Activated B cell treated with CpG ODN at 0.5 μM for 24 hours (primary cell): ENCODE data around the gene COX7A2L. TPM values are rescaled to one million over a fixed set of nuclear protein-coding genes. Genes with fewer than 3 reads are reported as not detected.

Experiments used
- ATAC-seq: fragments of 200-7000 bp; cut with Tn5 transposase; one replicate; pipeline ENCODE4 v1.10.0; 2021; ENCODE audit warnings: low read depth, mild to moderate bottlenecking, moderate library complexity
- CTCF ChIA-PET: fragments of 350-600 bp; sonication (Branson Sonifier 250); formaldehyde crosslinking; loops from one replicate; lab custom pipeline; 2021; ENCODE audit warnings: antibody characterized with exemption; lab: Charles Lee
- POLR2A ChIA-PET: fragments of 350-600 bp; sonication (Branson Sonifier 250); formaldehyde crosslinking; loops from one replicate; lab custom pipeline; 2021; ENCODE audit warnings: antibody characterized with exemption; lab: Charles Lee
- DNase-seq: peaks from one replicate; pipeline ENCODE4 v3.0.0; 2022
- H3K27ac Mint-ChIP-seq: one replicate; pipeline ENCODE4 v1.8.0; 2020; ENCODE audit warnings: mixed read lengths
- H3K27me3 Mint-ChIP-seq: one replicate; pipeline ENCODE4 v1.8.0; 2021; ENCODE audit warnings: mixed read lengths
- H3K36me3 Mint-ChIP-seq: one replicate; pipeline ENCODE4 v1.8.0; 2021; ENCODE audit warnings: low read depth, mixed read lengths
- H3K4me1 Mint-ChIP-seq: one replicate; pipeline ENCODE4 v1.8.0; 2021; ENCODE audit warnings: mixed read lengths
- H3K4me3 Mint-ChIP-seq: one replicate; pipeline ENCODE4 v1.8.0; 2020; ENCODE audit warnings: mild to moderate bottlenecking, mixed read lengths
- H3K9me3 Mint-ChIP-seq: one replicate; pipeline ENCODE4 v1.8.0; 2020; ENCODE audit warnings: mixed read lengths
- intact Hi-C: fragments of 100-400 bp; cut with micrococcal nuclease; formaldehyde crosslinking; loops from one replicate; pipeline ENCODE4 v1.15.1; 2024
- total RNA-seq: library from RNA; stranded (reverse); gene quantifications from 2 replicates; pipeline ENCODE4 v1.2.3, GENCODE V29; 2022
- TF ChIP-seq, protein P1 (sequence below): fragments of 200-600 bp; IDR thresholded peaks from one replicate; pipeline ENCODE4 v1.8.0; 2022; ENCODE audit warnings: antibody characterized with exemption, mild to moderate bottlenecking

The COX7A2L gene
- total RNA-seq, 1 donor from 2014 or later: 84.2 TPM

DNA sequence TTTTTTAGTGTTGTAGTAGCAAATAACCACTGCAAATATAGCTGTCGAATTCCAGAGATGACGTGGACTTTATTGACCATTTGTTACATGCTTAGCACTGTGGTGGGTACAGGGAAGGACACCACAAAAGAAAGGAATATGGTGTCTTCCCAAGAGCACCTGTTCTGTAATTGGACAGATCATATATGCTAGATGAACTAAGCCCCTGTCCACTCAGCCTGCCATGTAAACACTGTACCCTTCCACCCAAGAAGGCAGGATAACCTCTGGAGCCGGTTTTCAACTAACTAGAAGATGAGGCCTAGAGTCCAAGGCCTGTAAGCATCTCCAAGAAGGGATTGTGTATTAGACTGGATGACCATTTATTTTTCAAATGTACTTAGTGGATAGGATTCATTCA is 44.1 kb downstream of the COX7A2L start:
- H3K27me3 Mint-ChIP-seq: no peaks in the 10 kb centered on the region
- DNase-seq: no peak
- ChIA-PET POLR2A (no interaction called here), CTCF (no interaction called here)
- no peaks in the 10 kb centered on the region for H3K4me1 Mint-ChIP-seq
- intact Hi-C loops: loop anchor here (5.0 kb wide), 1 partner anchor 35 kb away; no protein-coding TSS in a partner anchor
- peaks cover 70% of the 10 kb centered on the region for H3K36me3 Mint-ChIP-seq
- H3K9me3 Mint-ChIP-seq: no peaks in the 10 kb centered on the region
- TF ChIP-seq, protein P1, sequence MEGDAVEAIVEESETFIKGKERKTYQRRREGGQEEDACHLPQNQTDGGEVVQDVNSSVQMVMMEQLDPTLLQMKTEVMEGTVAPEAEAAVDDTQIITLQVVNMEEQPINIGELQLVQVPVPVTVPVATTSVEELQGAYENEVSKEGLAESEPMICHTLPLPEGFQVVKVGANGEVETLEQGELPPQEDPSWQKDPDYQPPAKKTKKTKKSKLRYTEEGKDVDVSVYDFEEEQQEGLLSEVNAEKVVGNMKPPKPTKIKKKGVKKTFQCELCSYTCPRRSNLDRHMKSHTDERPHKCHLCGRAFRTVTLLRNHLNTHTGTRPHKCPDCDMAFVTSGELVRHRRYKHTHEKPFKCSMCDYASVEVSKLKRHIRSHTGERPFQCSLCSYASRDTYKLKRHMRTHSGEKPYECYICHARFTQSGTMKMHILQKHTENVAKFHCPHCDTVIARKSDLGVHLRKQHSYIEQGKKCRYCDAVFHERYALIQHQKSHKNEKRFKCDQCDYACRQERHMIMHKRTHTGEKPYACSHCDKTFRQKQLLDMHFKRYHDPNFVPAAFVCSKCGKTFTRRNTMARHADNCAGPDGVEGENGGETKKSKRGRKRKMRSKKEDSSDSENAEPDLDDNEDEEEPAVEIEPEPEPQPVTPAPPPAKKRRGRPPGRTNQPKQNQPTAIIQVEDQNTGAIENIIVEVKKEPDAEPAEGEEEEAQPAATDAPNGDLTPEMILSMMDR: no peak
- H3K4me3 Mint-ChIP-seq: no peak overlapping the region
- no peak overlapping the region for H3K27ac Mint-ChIP-seq
- ATAC-seq: no peak

DNA sequence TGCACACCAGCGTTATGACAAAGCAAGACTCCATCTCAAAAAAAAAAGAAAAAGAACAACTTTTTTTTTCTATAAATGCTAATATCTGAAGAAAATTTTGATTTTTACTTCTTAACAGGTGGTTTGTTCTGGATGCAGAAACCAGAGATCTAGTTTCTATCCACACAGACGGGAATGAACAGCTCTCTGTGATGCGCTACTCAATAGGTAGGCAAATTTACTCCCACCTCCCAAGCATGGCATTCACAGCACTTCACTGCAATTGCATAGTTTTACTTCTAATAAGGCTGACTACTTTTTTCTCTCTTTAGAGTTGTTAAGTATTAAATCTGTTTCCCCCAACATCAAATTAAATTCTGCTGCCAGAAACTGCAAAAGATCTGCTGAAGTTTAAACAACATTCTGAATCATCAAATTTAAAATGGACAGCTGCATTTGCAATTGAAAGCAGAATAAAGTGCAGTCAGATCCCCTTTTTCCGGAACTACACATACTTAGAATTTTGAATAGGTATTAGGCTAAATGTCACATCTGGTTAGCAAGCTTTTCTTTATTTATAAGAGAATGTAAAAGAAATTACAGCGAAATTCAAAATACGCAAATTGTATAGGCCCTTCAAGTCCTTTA is 45.1 kb downstream of the COX7A2L start:
- H3K9me3 Mint-ChIP-seq: no peaks in the 10 kb centered on the region

DNA sequence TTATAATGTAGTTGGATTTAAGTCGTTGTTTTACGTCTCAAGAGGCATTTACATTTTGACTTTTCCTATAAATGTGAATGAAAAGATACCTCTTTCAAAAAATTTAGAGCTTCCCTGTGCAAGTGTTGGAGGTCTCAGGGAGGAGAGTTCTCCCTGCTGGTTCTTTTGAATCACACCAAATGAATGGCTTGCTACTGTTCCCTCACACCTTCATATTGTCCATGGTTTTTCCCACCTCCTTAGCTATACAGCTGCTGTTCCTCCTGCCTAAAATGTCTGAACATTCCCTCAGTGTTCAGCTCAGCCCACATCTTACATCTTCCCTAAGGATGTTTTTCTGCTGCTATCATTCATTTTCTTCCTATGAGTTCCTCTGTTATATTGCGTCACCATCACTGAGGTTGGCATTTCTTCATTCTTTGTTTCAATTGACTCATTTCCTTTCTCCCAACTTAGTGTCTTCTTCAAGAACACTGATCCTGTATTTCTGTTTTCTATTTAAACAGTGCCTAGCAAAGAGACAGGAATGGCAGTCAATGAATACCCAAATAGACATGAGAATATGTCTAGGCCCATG is 46.0 kb downstream of the COX7A2L start:
- ATAC-seq (no peak), DNase-seq (no peak)
- no peak overlapping the region for H3K4me3 Mint-ChIP-seq
- H3K36me3 Mint-ChIP-seq: peaks cover 63% of the 10 kb centered on the region
- H3K9me3 Mint-ChIP-seq: no peaks in the 10 kb centered on the region
- H3K27me3 Mint-ChIP-seq: no peaks in the 10 kb centered on the region
- CTCF ChIA-PET: interaction anchor here (1.5 kb wide), 1 partner anchor 223 kb away, joined by 3 read pairs; no protein-coding TSS in a partner anchor
- intact Hi-C loops: loop anchor here (2.0 to 5.0 kb wide), 2 partner anchors 14 to 33 kb away; no protein-coding TSS in a partner anchor
- POLR2A ChIA-PET: interaction anchor here (0.7 kb wide), 1 partner anchor 38 kb away, joined by 3 read pairs; no protein-coding TSS in a partner anchor
- H3K4me1 Mint-ChIP-seq: no peaks in the 10 kb centered on the region
- H3K27ac Mint-ChIP-seq: no peak overlapping the region
- TF ChIP-seq, protein P1: no peak

More for the DNA sequence above, 45.1 kb downstream of the COX7A2L start:
- ATAC-seq (no peak), DNase-seq (no peak)
- intact Hi-C loops: loop anchor here (2.0 to 5.0 kb wide), 2 partner anchors 15 to 34 kb away; no protein-coding TSS in a partner anchor
- H3K4me1 Mint-ChIP-seq: no peaks in the 10 kb centered on the region
- ChIA-PET CTCF (no interaction called here), POLR2A (no interaction called here)
- H3K4me3 Mint-ChIP-seq: no peak overlapping the region
- H3K27ac Mint-ChIP-seq: no peak overlapping the region
- TF ChIP-seq, protein P1: no peak
- peaks cover 66% of the 10 kb centered on the region for H3K36me3 Mint-ChIP-seq
- H3K27me3 Mint-ChIP-seq: no peaks in the 10 kb centered on the region

DNA sequence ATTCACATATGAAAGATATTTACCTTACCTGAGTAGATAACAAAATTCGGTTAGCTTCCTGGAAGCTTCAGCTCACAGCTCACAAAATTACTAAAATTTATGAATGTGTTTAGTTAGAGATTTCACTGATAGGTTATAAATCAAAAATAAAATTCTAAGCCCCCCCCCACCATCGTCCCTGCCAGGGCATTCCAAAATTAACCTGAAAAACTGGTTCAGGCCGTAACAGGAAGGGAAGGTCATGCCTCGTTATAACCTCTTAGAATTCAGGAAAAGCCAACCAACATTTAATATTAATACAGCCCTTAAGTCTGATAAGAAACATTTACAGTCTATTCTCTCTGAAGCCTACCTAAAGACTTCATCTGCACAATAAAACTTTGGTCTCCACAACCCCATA is 48.9 kb downstream of the COX7A2L start:
- Mint-ChIP-seq H3K4me3 (no peak overlapping the region), H3K27me3 (no peaks in the 10 kb centered on the region), H3K27ac (no peak overlapping the region), H3K36me3 (peaks cover 54% of the 10 kb centered on the region), H3K4me1 (no peaks in the 10 kb centered on the region), H3K9me3 (no peaks in the 10 kb centered on the region)
- no peak for ATAC-seq
- POLR2A ChIA-PET: no interaction called here
- DNase-seq: no peak
- CTCF ChIA-PET: no interaction called here
- TF ChIP-seq, protein P1: no peak
- intact Hi-C loops: no loop called here

DNA sequence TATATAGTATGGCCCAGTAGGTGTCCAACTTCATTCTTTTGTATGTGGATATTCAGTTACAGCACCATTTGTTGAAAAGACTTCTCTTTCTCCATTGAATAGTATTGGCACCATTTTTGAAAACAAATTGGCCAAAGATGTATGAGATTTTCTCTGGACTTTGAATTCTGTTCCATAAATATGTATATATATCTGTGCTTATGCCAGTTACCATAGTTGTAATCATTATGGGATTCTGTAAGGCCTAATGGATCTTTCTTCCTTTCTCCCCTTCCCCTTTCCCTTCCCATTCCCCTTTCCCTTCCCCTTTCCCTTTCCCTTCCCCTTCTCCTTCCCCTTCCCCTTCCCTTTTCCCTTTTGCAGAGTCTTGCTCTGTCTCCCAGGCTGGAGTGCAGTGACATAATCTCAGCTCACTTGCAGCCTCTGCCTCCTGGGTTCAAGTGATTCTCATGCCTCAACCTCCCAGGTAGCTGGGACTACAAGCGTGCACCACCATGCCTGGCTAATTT is 51.0 kb downstream of the COX7A2L start:
- no peaks in the 10 kb centered on the region for H3K4me1 Mint-ChIP-seq
- ATAC-seq (no peak), DNase-seq (no peak)
- H3K4me3 Mint-ChIP-seq: no peak overlapping the region
- no peaks in the 10 kb centered on the region for H3K9me3 Mint-ChIP-seq
- peaks cover 51% of the 10 kb centered on the region for H3K36me3 Mint-ChIP-seq
- H3K27me3 Mint-ChIP-seq: no peaks in the 10 kb centered on the region
- H3K27ac Mint-ChIP-seq: no peak overlapping the region
- POLR2A ChIA-PET: no interaction called here
- intact Hi-C loops: no loop called here
- TF ChIP-seq, protein P1: no peak
- CTCF ChIA-PET: no interaction called here
